GM21737 (cell line): ENCODE data around the gene SPSB3.

ENCODE experiments used
- ATAC-seq: cut with Tn5 transposase; IDR thresholded peaks from one replicate; pipeline ENCODE4 v1.9.1; 2021; ENCODE audit warnings: mild to moderate bottlenecking, moderate library complexity; ENCODE audit not compliant: unreplicated experiment

The SPSB3 gene

GRCh38 chr16:1765826-1766225, 16.5 kb downstream of the SPSB3 start:
- ATAC-seq = no peak

- ATAC-seq = no peak
These were observed 17.4 kb downstream of the SPSB3 start for GRCh38 chr16:1764971-1765370.

GRCh38 chr16:1763521-1764511, 18.6 kb downstream of the SPSB3 start:
- no peak for ATAC-seq

- ATAC-seq = no peak
These were observed 19.4 kb downstream of the SPSB3 start for GRCh38 chr16:1762879-1763520.

- no peak for ATAC-seq
These were observed 20.0 kb downstream of the SPSB3 start for GRCh38 chr16:1762196-1762878.

- ATAC-seq = no peak
These were observed 20.6 kb downstream of the SPSB3 start for GRCh38 chr16:1761751-1762150.

- ATAC-seq = no peak
These were observed 21.5 kb downstream of the SPSB3 start for GRCh38 chr16:1760911-1761310.

GRCh38 chr16:1759511-1759910, 22.9 kb downstream of the SPSB3 start:
- ATAC-seq = no peak

GRCh38 chr16:1758923-1759322, 23.4 kb downstream of the SPSB3 start:
- ATAC-seq = no peak

- ATAC-seq = no peak
These were observed 24.5 kb downstream of the SPSB3 start for GRCh38 chr16:1757714-1758461.

GRCh38 chr16:1754204-1754603, 28.2 kb downstream of the SPSB3 start:
- ATAC-seq = no peak

- no peak for ATAC-seq
These were observed 29.5 kb downstream of the SPSB3 start for GRCh38 chr16:1752853-1753252.

GRCh38 chr16:1751946-1752345, 30.4 kb downstream of the SPSB3 start:
- no peak for ATAC-seq

GRCh38 chr16:1749152-1750117, 32.9 kb downstream of the SPSB3 start:
- ATAC-seq = no peak

- no peak for ATAC-seq
These were observed 34.4 kb downstream of the SPSB3 start for GRCh38 chr16:1747934-1748333.

GRCh38 chr16:1746693-1747195, 35.6 kb downstream of the SPSB3 start:
- no peak for ATAC-seq

GRCh38 chr16:1745900-1746692, 36.3 kb downstream of the SPSB3 start:
- ATAC-seq = no peak

- no peak for ATAC-seq
These were observed 37.0 kb downstream of the SPSB3 start for GRCh38 chr16:1745181-1745899.
